ENCODE measurements around the gene ADAM10. TPM values are rescaled to one million over a fixed set of nuclear protein-coding genes. Genes with fewer than 3 reads are reported as not detected.

Gene ADAM10
- total and polyA plus RNA-seq, 2 of the 8 experiments (the other 6 are each of a cell fraction or from before 2014, with no cell fraction given): 46.5 to 163 TPM

- Histone ChIP-seq H2BK20ac (ENCODE audit: low read length) (no peak overlapping the region), H3K14ac (ENCODE audit: insufficient read length) (no peak overlapping the region), H3K23me2 (ENCODE audit: low read depth, low read length) (no peaks in the 10 kb centered on the region), H4K91ac (replicated peaks; ENCODE audit: insufficient read length, low read length) (no peak overlapping the region), H3K18ac (ENCODE audit: extremely low read depth, low read length) (no peak overlapping the region), H3K79me2 (ENCODE audit: control insufficient read depth in 1 of 2, insufficient read depth in 2 of 2, low read length in 2 of 2) (no peaks in the 10 kb centered on the region), H3K9me3 (ENCODE audit: insufficient read depth in 2 of 2, low read depth in 1 of 2, low read length in 1 of 2) (peaks cover 7 to 8% of the 10 kb centered on the region in 2 experiments; a peak in 3 of 4 replicates), H3K23ac (ENCODE audit: insufficient read length) (no peak overlapping the region), H4K8ac (ENCODE audit: extremely low read depth, insufficient read depth, low read length) (no peak overlapping the region), H3K36me3 (ENCODE audit: control insufficient read depth in 2 of 4, insufficient read depth in 4 of 4, low read length in 3 of 4) (no peaks in the 10 kb centered on the region), H3K9ac (replicated peaks in 1 of 4; ENCODE audit: extremely low read depth in 1 of 4, low read depth in 3 of 4, low read length in 3 of 4) (no peak overlapping the region), H2AK5ac (ENCODE audit: low read depth, low read length) (no peak overlapping the region), H2BK15ac (ENCODE audit: low read length) (no peak overlapping the region), H3K56ac (replicated peaks; ENCODE audit: insufficient read length, low read depth, low read length) (no peak overlapping the region), H3K27me3 (replicated peaks in 1 of 4; ENCODE audit: control insufficient read depth in 3 of 4, extremely low read depth in 1 of 4, insufficient read depth in 3 of 4, low read length in 3 of 4) (no peaks in the 10 kb centered on the region; a peak in 1 of 7 replicates), H3K27ac (ENCODE audit: low read depth, low read length) (no peak overlapping the region), H3K4me2 (ENCODE audit: insufficient read depth in 1 of 2, low read depth in 2 of 2, low read length in 2 of 2) (no peak overlapping the region), H3K79me1 (ENCODE audit: low read depth, low read length) (no peaks in the 10 kb centered on the region), H3K4ac (replicated peaks; ENCODE audit: insufficient read length, low read depth, low read length) (no peak overlapping the region), H3K4me3 (ENCODE audit: extremely low read depth in 1 of 4, insufficient read depth in 2 of 4, low read depth in 3 of 4, low read length in 4 of 4) (no peak overlapping the region), H4K5ac (ENCODE audit: insufficient read length, low read depth, low read length) (no peak overlapping the region), H2BK5ac (ENCODE audit: low read depth, low read length) (no peak overlapping the region), H2BK12ac (ENCODE audit: low read depth, low read length) (no peak overlapping the region), H2AFZ (ENCODE audit: low read length) (no peak overlapping the region), H3K4me1 (replicated peaks in 1 of 4; ENCODE audit: control insufficient read depth in 3 of 4, insufficient read depth in 4 of 4, low read length in 3 of 4) (peaks cover 0 to 3% (median 0%) of the 10 kb centered on the region in 4 experiments; a peak in 2 of 7 replicates), H4K20me1 (replicated peaks in 1 of 2; ENCODE audit: control insufficient read depth in 1 of 2, insufficient read depth in 2 of 2, low read length in 2 of 2) (no peaks in the 10 kb centered on the region), H2BK120ac (replicated peaks; ENCODE audit: low read depth, low read length) (no peak overlapping the region)
- ChIA-PET CTCF (ENCODE audit: partially characterized antibody) (interaction anchor here (1.5 kb wide), 1 partner anchor 15 kb away, joined by 6 read pairs; no protein-coding TSS in a partner anchor), POLR2A (ENCODE audit: partially characterized antibody) (no interaction called here)
- no peak for FAIRE-seq
- DNase-seq (ENCODE audit: low read depth in 1 of 2, low spot score in 2 of 2): no peak
- TF ChIP-seq PHF8 (conservative IDR thresholded peaks at IDR 0.05; ENCODE audit: low read depth, low read length) (no peak), TBP (IDR thresholded peaks at IDR 0.05; ENCODE audit: low read depth, low read length) (no peak), GTF2F1 (IDR thresholded peaks at IDR 0.05; ENCODE audit: borderline replicate concordance, low read depth, low read length) (no peak), SUZ12 (IDR thresholded peaks at IDR 0.05; ENCODE audit: low read length) (no peak), POLR2A (IDR thresholded peaks at IDR 0.05; ENCODE audit: control extremely low read depth in 1 of 2, low read depth in 2 of 2, low read length in 2 of 2) (no peak), TAF7 (optimal IDR thresholded peaks at IDR 0.05; ENCODE audit: borderline replicate concordance, low read depth, low read length) (no peak), BRCA1 (IDR thresholded peaks at IDR 0.05; ENCODE audit: low read depth, low read length) (no peak), RNF2 (IDR thresholded peaks at IDR 0.05; ENCODE audit: borderline replicate concordance, low read depth, low read length, missing control alignments, poor library complexity, severe bottlenecking) (no peak)
- 75% methylated on average over 6 of the region's 6 CpGs; no CpG with 5 or more reads in 1 of the 2 experiments for WGBS, 2 experiments (ENCODE audit: extremely low coverage in 1 of 2, insufficient coverage in 1 of 2, insufficient read length in 1 of 2, insufficient replicate concordance in 2 of 2, low coverage in 1 of 2, low lambda C conversion rate in 2 of 2, missing lambda C conversion rate in 1 of 2)
Measured at GRCh38 chr15:58559904-58560588, 189.5 kb downstream of the ADAM10 start.

Data from H1 (cell line).